CD14-positive monocyte (primary cell): ENCODE data around the gene CCNY. TPM values are rescaled to one million over a fixed set of nuclear protein-coding genes. Genes with fewer than 3 reads are reported as not detected.

Experiments
- DNase-seq, 3 donors: peaks; one replicate each; pipeline ENCODE4 v3.0.0-alpha.2; 2011 to 2022
- H2AFZ ChIP-seq: 2 replicates; pipeline ENCODE4 v1.6.0; 2012; ENCODE audit warnings: mild to moderate bottlenecking, low read depth, low read length, inconsistent platforms; ENCODE audit not compliant: insufficient read depth, poor library complexity, severe bottlenecking
- H3K27ac ChIP-seq, 2 donors: 1 replicate in 1 of 2; 2 replicates in 1 of 2; pipeline ENCODE4 v1.5.1; 2012 to 2013; ENCODE audit warnings: low read length in 2 of 2, control low read depth in 1 of 2, inconsistent platforms in 1 of 2, low read depth in 1 of 2, mild to moderate bottlenecking in 1 of 2
- H3K27me3 ChIP-seq, 2 donors: one replicate each; pipeline versions ENCODE4 v1.6.0 to v1.6.1; 2011 to 2013; ENCODE audit warnings: low read length in 2 of 2; ENCODE audit not compliant: control insufficient read depth in 2 of 2, insufficient read depth in 2 of 2
- H3K36me3 ChIP-seq, 2 donors: replicated peaks in 1 of 2; 1 replicate in 1 of 2; 2 replicates in 1 of 2; pipeline versions ENCODE4 v1.5.1 to v1.6.1; 2012 to 2013; ENCODE audit warnings: low read length in 2 of 2, control low read depth in 1 of 2, inconsistent platforms in 1 of 2, mild to moderate bottlenecking in 1 of 2; ENCODE audit not compliant: insufficient read depth in 2 of 2, control insufficient read depth in 1 of 2
- H3K4me1 ChIP-seq, 2 donors: 1 replicate in 1 of 2; 2 replicates in 1 of 2; pipeline versions ENCODE4 v1.5.1 to v1.6.1; 2012 to 2013; ENCODE audit warnings: low read length in 2 of 2, control low read depth in 1 of 2, inconsistent platforms in 1 of 2, mild to moderate bottlenecking in 1 of 2, moderate library complexity in 1 of 2; ENCODE audit not compliant: insufficient read depth in 2 of 2, control insufficient read depth in 1 of 2
- H3K4me2 ChIP-seq: replicated peaks from 2 replicates; pipeline ENCODE3; 2012; ENCODE audit warnings: low read length, moderate library complexity, mild to moderate bottlenecking; ENCODE audit not compliant: poor library complexity, severe bottlenecking; ENCODE audit errors: extremely low read depth
- H3K4me3 ChIP-seq, 3 experiments: fragments of 200-600 bp in 1 of 3; sonication (generic) in 1 of 3; replicated peaks in 1 of 3; 1 replicate in 2 of 3; 2 replicates in 1 of 3; pipeline ENCODE4 v1.5.1; 2011 to 2013; ENCODE audit warnings: low read length in 3 of 3, mild to moderate bottlenecking in 3 of 3, control low read depth in 2 of 3, low read depth in 2 of 3, inconsistent platforms in 1 of 3, moderate library complexity in 1 of 3
- H3K79me2 ChIP-seq: 2 replicates; pipeline ENCODE4 v1.6.0; 2012; ENCODE audit warnings: mild to moderate bottlenecking, control low read depth, inconsistent platforms, low read length, moderate library complexity; ENCODE audit not compliant: insufficient read depth
- H3K9ac ChIP-seq: 2 replicates; pipeline ENCODE4 v1.6.0; 2017; ENCODE audit warnings: low read length, mild to moderate bottlenecking; ENCODE audit not compliant: insufficient read depth, poor library complexity, severe bottlenecking
- H3K9me3 ChIP-seq, 2 donors: replicated peaks in 1 of 2; 1 replicate in 1 of 2; 2 replicates in 1 of 2; pipeline versions ENCODE4 v1.5.1 to v1.6.1; 2012 to 2013; ENCODE audit warnings: low read length in 2 of 2, control low read depth in 1 of 2; ENCODE audit not compliant: control insufficient read depth in 1 of 2, insufficient read depth in 1 of 2
- H4K20me1 ChIP-seq: 2 replicates; pipeline ENCODE4 v1.6.0; 2012; ENCODE audit warnings: mild to moderate bottlenecking, low read length, control low read depth, moderate library complexity; ENCODE audit not compliant: insufficient read depth
- H3K27ac Mint-ChIP-seq, 7 donors: one replicate each; pipeline ENCODE4 v1.8.0; 2020; ENCODE audit warnings: mild to moderate bottlenecking in 7 of 7, mixed read lengths in 7 of 7, moderate library complexity in 6 of 7, inconsistent platforms in 2 of 7
- H3K27me3 Mint-ChIP-seq, 3 donors: one replicate each; pipeline ENCODE4 v1.8.0; 2021 to 2022; ENCODE audit warnings: low read depth in 3 of 3, mild to moderate bottlenecking in 3 of 3, mixed read lengths in 3 of 3, moderate library complexity in 3 of 3, inconsistent platforms in 1 of 3
- H3K36me3 Mint-ChIP-seq, 2 donors: one replicate each; pipeline ENCODE4 v1.8.0; 2020; ENCODE audit warnings: mixed read lengths in 2 of 2, inconsistent platforms in 1 of 2, mild to moderate bottlenecking in 1 of 2
- H3K4me1 Mint-ChIP-seq: one replicate; pipeline ENCODE4 v1.8.0; 2020; ENCODE audit warnings: mild to moderate bottlenecking, mixed read lengths
- H3K4me3 Mint-ChIP-seq, 2 donors: one replicate each; pipeline ENCODE4 v1.8.0; 2020; ENCODE audit warnings: mild to moderate bottlenecking in 2 of 2, mixed read lengths in 2 of 2, moderate library complexity in 1 of 2
- H3K9me3 Mint-ChIP-seq, 7 donors: one replicate each; pipeline ENCODE4 v1.8.0; 2020 to 2022; ENCODE audit warnings: mixed read lengths in 7 of 7, mild to moderate bottlenecking in 6 of 7, moderate library complexity in 6 of 7, inconsistent platforms in 2 of 7
- WGBS: methylation state at CpG from one replicate; pipeline ENCODE4 v1.1.5; 2013; ENCODE audit warnings: missing lambda C conversion rate; ENCODE audit not compliant: insufficient coverage; 5-methylcytosine and 5-hydroxymethylcytosine counted together
- intact Hi-C, 2 donors: fragments of 100-400 bp; cut with micrococcal nuclease; formaldehyde crosslinking; loops; one replicate each; pipeline versions ENCODE4 v1.15.0 to v1.15.1; 2023
- polyA plus RNA-seq, 3 donors: library from polyadenylated mRNA; depleted of rRNA in 1 of 3; unstranded in 2 of 3; stranded (reverse) in 1 of 3; fragments of 300-500 nt in 2 of 3; fragments of >200 nt in 1 of 3; fragmentation: Illumina TruSeq in 2 of 3; gene quantifications; 1 replicate in 2 of 3; 2 replicates in 1 of 3; pipeline ENCODE4 v1.2.3, GENCODE V29; 2012 to 2021
- TF ChIP-seq, protein P1 (sequence below): fragments of 200-600 bp; IDR thresholded peaks from one replicate; pipeline ENCODE4 v1.8.0; 2022; ENCODE audit warnings: antibody characterized with exemption, mild to moderate bottlenecking

The CCNY gene
- polyA plus RNA-seq, 3 donors, result 39.9 to 116 (median 64.8) TPM

DNA sequence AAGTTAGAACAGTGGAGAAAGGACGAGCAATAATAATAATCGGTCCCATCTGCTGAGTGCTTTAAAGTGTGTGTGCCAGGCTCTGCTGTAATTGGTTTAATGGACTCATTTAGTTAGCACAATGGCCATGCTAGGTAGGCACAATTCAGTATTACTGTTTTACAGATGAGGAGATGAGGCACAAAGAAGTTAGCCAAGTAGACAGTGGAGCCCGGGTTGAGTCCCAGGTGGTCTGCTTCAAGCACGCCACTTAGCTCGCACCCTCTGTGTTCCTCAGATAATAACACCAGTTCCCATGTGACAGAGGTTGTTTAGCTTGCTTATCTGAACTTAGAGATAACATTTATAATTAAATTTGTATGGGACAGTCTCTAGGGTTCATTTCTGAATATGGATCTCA lies 167.3 kb downstream of the CCNY start:
- no peak for DNase-seq
- Histone ChIP-seq H3K4me3 (no peak overlapping the region), H3K4me2 (no peak overlapping the region), H3K27me3 (no peaks in the 10 kb centered on the region), H3K79me2 (peaks cover 47% of the 10 kb centered on the region), H2AFZ (no peak overlapping the region), H3K4me1 (no peaks in the 10 kb centered on the region), H3K9me3 (no peaks in the 10 kb centered on the region), H3K27ac (no peak overlapping the region), H4K20me1 (peaks cover 99% of the 10 kb centered on the region), H3K9ac (no peak overlapping the region), H3K36me3 (peaks cover 7 to 60% of the 10 kb centered on the region in 2 donors)
- intact Hi-C loops, result no loop called here
- Mint-ChIP-seq H3K4me3 (no peak overlapping the region), H3K4me1 (peaks cover 18% of the 10 kb centered on the region), H3K27me3 (peaks cover 0 to 3% (median 0%) of the 10 kb centered on the region in 3 donors), H3K36me3 (peaks cover 33 to 44% of the 10 kb centered on the region in 2 donors), H3K9me3 (no peaks in the 10 kb centered on the region), H3K27ac (no peak overlapping the region)
- TF ChIP-seq, protein P1, sequence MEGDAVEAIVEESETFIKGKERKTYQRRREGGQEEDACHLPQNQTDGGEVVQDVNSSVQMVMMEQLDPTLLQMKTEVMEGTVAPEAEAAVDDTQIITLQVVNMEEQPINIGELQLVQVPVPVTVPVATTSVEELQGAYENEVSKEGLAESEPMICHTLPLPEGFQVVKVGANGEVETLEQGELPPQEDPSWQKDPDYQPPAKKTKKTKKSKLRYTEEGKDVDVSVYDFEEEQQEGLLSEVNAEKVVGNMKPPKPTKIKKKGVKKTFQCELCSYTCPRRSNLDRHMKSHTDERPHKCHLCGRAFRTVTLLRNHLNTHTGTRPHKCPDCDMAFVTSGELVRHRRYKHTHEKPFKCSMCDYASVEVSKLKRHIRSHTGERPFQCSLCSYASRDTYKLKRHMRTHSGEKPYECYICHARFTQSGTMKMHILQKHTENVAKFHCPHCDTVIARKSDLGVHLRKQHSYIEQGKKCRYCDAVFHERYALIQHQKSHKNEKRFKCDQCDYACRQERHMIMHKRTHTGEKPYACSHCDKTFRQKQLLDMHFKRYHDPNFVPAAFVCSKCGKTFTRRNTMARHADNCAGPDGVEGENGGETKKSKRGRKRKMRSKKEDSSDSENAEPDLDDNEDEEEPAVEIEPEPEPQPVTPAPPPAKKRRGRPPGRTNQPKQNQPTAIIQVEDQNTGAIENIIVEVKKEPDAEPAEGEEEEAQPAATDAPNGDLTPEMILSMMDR, result no peak
- 100% methylated on average over 2 of the region's 5 CpGs for WGBS

DNA sequence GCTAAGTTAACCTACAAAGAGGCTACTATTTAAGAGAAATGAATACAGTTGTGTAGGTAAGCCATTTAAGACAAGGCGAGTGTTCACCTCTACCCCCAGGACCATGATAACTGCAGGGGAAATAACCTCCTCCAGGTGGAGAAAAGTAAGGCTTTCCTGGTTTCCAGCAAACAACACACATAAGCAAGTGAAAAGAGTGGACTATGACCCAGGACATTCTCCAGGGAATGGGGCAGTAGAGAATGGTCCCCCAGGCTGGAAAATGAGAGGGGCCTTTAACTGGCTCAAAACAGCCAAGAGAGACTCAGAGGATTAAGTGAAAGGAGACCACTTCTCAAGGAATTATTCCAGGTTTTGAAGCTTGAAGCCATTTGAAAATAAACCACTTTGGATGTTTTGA lies 167.8 kb downstream of the CCNY start:
- Histone ChIP-seq H3K9me3 (no peaks in the 10 kb centered on the region), H3K27me3 (no peaks in the 10 kb centered on the region), H2AFZ (no peak overlapping the region), H3K4me2 (no peak overlapping the region), H3K27ac (no peak overlapping the region), H3K4me1 (no peaks in the 10 kb centered on the region), H3K79me2 (peaks cover 45% of the 10 kb centered on the region), H3K4me3 (no peak overlapping the region), H4K20me1 (peaks cover 99% of the 10 kb centered on the region), H3K36me3 (peaks cover 7 to 57% of the 10 kb centered on the region in 2 donors), H3K9ac (no peak overlapping the region)
- Mint-ChIP-seq H3K27ac (peak overlapping the region in 1 of 7 donors; percentile 55), H3K36me3 (peaks cover 31 to 41% of the 10 kb centered on the region in 2 donors), H3K4me1 (peaks cover 16% of the 10 kb centered on the region), H3K9me3 (no peaks in the 10 kb centered on the region), H3K4me3 (no peak overlapping the region), H3K27me3 (peaks cover 0 to 2% (median 0%) of the 10 kb centered on the region in 3 donors)
- TF ChIP-seq, protein P1, result no peak
- WGBS, result no CpG with 5 or more reads among the region's 1 CpG
- intact Hi-C loops, result no loop called here
- DNase-seq, result no peak
